ENCODE data around the gene MIX23. TPM values are rescaled to one million over a fixed set of nuclear protein-coding genes. Genes with fewer than 3 reads are reported as not detected.

The MIX23 gene
- total and polyA plus RNA-seq, 10 donors, result 18.4 to 32.9 (median 22.2) TPM

- no peak overlapping the region for H3K27ac ChIP-seq
- intact Hi-C loops (cut with DNase I; ENCODE audit: low total_unique reads), result no loop called here
- H3K4me3 ChIP-seq, result no peak overlapping the region
- WGBS, 5 donors, result 51 to 80% (median 64%) methylated on average over 5 of the region's 5 CpGs
- H3K27me3 ChIP-seq (replicated peaks in 1 of 7), result no peaks in the 10 kb centered on the region
- H3K9me3 ChIP-seq, result peaks cover 0 to 24% (median 17%) of the 10 kb centered on the region in 8 donors
- DNase-seq, result no peak
- TF ChIP-seq POLR2AphosphoS5 (IDR thresholded peaks at IDR 0.05) (no peak), POLR2A (IDR thresholded peaks at IDR 0.05) (no peak), CTCF (IDR thresholded peaks at IDR 0.05 in 8 of 11, conservative IDR thresholded peaks at IDR 0.05 in 3 of 11) (no peak)
- H3K4me1 ChIP-seq, result no peaks in the 10 kb centered on the region
- H3K36me3 ChIP-seq, result no peaks in the 10 kb centered on the region
Measured at GRCh38 chr3:122322095-122323075, 60.6 kb downstream of the MIX23 start.

GRCh38 chr3:122318620-122319019 lies 64.4 kb downstream of the MIX23 start:
- intact Hi-C loops (cut with DNase I; ENCODE audit: low total_unique reads), result no loop called here
- TF ChIP-seq POLR2AphosphoS5 (IDR thresholded peaks at IDR 0.05), result no peak
- no peak for TF ChIP-seq POLR2A (IDR thresholded peaks at IDR 0.05)
- no peak for TF ChIP-seq CTCF (IDR thresholded peaks at IDR 0.05 in 8 of 11, conservative IDR thresholded peaks at IDR 0.05 in 3 of 11)
- WGBS, 5 donors, result 89 to 100% (median 95%) methylated on average over 2 of the region's 2 CpGs

GRCh38 chr3:122316368-122316767 lies 66.7 kb downstream of the MIX23 start:
- Histone ChIP-seq H3K4me1 (no peaks in the 10 kb centered on the region), H3K4me3 (no peak overlapping the region), H3K27me3 (replicated peaks in 1 of 7) (peaks cover 0 to 6% (median 0%) of the 10 kb centered on the region in 7 donors), H3K9me3 (peaks cover 0 to 24% (median 17%) of the 10 kb centered on the region in 8 donors), H3K36me3 (no peaks in the 10 kb centered on the region), H3K27ac (no peak overlapping the region)
- intact Hi-C loops (cut with DNase I; ENCODE audit: low total_unique reads), result no loop called here
- no peak for TF ChIP-seq CTCF (IDR thresholded peaks at IDR 0.05 in 8 of 11, conservative IDR thresholded peaks at IDR 0.05 in 3 of 11)
- no peak for TF ChIP-seq POLR2AphosphoS5 (IDR thresholded peaks at IDR 0.05)
- TF ChIP-seq POLR2A (IDR thresholded peaks at IDR 0.05), result no peak
- WGBS, 5 donors, result 72 to 85% (median 83%) methylated on average over 5 of the region's 5 CpGs
- no peak for DNase-seq

More at GRCh38 chr3:122318620-122319019, 64.4 kb downstream of the MIX23 start:
- Histone ChIP-seq H3K4me1 (no peaks in the 10 kb centered on the region), H3K36me3 (no peaks in the 10 kb centered on the region), H3K9me3 (peaks cover 0 to 24% (median 17%) of the 10 kb centered on the region in 8 donors), H3K4me3 (no peak overlapping the region), H3K27me3 (replicated peaks in 1 of 7) (peaks cover 0 to 6% (median 0%) of the 10 kb centered on the region in 7 donors), H3K27ac (no peak overlapping the region)
- no peak for DNase-seq

- TF ChIP-seq CTCF (IDR thresholded peaks at IDR 0.05 in 8 of 11, conservative IDR thresholded peaks at IDR 0.05 in 3 of 11), result no peak
- TF ChIP-seq POLR2AphosphoS5 (IDR thresholded peaks at IDR 0.05), result no peak
- no peak for TF ChIP-seq POLR2A (IDR thresholded peaks at IDR 0.05)
- no peaks in the 10 kb centered on the region for H3K4me1 ChIP-seq
- peaks cover 0 to 6% (median 0%) of the 10 kb centered on the region in 7 donors for H3K27me3 ChIP-seq (replicated peaks in 1 of 7)
- intact Hi-C loops (cut with DNase I; ENCODE audit: low total_unique reads), result no loop called here
- no peak overlapping the region for H3K27ac ChIP-seq
- H3K36me3 ChIP-seq, result no peaks in the 10 kb centered on the region
- H3K4me3 ChIP-seq, result no peak overlapping the region
- DNase-seq, result no peak
- peaks cover 0 to 21% (median 15%) of the 10 kb centered on the region in 8 donors for H3K9me3 ChIP-seq
- WGBS, 5 donors, result 49 to 73% (median 52%) methylated on average over 3 to 4 of the region's 4 CpGs
Measured at GRCh38 chr3:122315619-122316018, 67.4 kb downstream of the MIX23 start.

Data from spleen (tissue), 11 donors.